Cerebellar cortex (tissue), 1 donor: ENCODE data around the gene VSIR.
A peak's percentile ranks its signal among the peaks of the same experiment; 100 is the strongest.

Experiments used
- DNase-seq: peaks from one replicate; pipeline ENCODE4 v3.0.0-alpha.2; 2015; ENCODE audit warnings: low spot score

The VSIR gene

GRCh38 chr10:71763352-71764127 is 9.8 kb downstream of the VSIR start:
- no peak for DNase-seq

DNA sequence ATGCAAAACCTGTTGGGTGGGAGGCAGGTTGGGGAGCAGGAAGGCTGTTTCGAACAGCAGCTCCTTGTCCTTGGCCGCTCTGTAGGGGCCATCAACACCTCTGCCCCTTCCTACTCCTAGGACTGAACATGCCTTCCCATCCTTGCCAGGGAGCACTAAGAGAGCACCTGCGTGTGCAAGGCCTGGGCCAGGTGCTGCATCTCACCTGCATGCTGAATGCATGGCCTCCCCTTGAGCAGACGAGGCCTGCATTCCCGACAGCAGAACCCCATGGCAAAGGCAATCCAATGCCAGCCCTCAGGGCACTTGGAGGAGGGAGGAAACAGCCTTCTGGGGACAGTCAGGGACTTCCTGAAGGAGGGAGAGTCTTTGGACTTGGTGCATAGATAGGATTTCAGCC is 11.0 kb downstream of the VSIR start:
- no peak for DNase-seq

DNA sequence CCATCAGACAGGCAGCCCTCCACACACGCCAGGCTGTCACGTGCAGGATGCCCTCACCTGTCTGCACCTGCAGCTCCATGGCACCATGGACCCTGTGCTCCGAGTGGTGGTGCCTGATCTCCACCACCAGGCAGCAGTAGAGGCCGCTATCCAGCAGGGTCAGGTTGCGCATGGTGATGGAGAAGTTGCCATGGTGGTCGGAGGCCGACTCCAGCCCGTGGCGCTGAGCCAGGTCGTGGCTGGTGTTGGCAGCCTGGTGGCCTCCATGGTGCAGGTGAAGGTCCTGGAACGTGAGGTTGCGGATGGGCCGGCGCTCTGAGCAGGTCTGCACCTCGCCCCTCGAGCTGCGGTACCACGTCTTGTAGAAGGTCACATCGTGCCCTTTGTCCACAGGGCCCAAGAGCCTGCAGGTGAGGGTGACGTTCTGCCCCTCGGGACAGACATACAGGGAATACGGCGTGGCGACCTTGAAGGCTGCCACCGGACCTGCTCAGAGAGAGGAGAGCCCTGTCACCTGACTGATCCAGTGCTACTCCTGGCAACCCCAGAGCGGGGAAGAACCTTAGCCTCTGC is 11.7 kb downstream of the VSIR start:
- DNase-seq = no peak

DNA sequence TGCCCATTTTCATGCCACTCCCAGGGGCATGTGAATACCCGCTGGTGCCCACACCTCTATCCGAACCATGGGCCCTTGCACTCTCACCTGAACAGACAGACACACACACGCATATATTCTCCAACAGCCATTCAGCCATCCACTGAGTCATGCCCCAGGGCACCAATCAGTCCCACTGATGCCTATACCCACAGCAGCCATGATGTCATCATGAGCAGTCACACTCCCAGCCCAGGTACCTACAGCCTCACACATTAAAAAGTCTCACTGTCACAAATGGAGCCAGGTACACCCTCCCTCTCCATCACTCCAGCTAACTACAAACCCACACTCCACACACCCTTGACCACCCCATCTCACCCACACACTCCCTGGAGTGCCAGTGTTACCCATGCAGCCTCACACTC is 12.2 kb downstream of the VSIR start:
- no peak for DNase-seq

DNA sequence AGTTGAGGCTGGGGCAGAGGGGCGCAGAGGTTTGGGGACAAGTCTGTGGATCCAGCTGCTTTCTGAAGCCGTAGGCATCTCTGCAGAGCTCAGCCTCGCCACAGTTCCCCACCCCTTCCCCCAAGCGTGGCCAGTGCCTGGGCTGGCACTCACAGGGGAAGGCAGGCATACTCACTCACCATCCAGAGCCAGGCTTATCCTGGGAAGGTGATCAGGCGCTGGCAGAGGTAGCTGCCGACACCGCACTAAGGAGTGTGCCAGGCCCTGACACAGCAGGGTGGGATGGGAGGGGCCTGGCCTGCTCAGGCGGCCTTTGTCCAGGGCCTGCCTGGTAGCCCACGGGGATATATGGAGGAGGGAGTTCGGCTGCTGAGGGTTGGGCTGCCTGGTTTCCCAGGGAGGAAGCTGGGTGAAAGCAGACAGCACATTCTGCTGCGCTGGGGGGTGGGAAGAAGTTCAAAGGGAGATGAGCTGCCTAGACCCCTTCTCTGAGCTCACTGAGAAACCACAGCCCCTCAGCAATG is 15.9 kb downstream of the VSIR start:
- DNase-seq = peak; percentile 70

GRCh38 chr10:71756311-71757191 is 16.8 kb downstream of the VSIR start:
- DNase-seq = peak; percentile 31

GRCh38 chr10:71755179-71755879 is 18.0 kb downstream of the VSIR start:
- no peak for DNase-seq

DNA sequence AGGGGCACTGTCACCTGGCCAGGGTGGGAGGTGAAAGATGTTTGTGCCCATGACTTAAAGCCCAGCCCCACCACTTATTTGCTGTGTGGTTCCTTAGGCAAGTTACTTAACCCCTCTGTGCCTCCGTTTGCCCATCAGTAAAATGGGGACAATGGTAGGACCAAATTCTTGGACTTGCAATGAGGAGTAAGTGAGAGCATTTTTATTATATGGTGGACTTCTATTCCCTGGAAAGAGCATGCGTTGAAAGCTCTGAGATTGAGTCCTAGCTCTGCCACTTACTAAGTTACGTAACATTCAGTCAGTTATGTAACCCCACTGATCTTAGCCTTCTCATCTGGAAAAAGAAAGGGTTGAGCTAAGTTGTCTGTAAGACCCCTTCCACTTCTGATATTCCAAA is 18.8 kb downstream of the VSIR start:
- no peak for DNase-seq

GRCh38 chr10:71753960-71754505 is 19.3 kb downstream of the VSIR start:
- DNase-seq = no peak

DNA sequence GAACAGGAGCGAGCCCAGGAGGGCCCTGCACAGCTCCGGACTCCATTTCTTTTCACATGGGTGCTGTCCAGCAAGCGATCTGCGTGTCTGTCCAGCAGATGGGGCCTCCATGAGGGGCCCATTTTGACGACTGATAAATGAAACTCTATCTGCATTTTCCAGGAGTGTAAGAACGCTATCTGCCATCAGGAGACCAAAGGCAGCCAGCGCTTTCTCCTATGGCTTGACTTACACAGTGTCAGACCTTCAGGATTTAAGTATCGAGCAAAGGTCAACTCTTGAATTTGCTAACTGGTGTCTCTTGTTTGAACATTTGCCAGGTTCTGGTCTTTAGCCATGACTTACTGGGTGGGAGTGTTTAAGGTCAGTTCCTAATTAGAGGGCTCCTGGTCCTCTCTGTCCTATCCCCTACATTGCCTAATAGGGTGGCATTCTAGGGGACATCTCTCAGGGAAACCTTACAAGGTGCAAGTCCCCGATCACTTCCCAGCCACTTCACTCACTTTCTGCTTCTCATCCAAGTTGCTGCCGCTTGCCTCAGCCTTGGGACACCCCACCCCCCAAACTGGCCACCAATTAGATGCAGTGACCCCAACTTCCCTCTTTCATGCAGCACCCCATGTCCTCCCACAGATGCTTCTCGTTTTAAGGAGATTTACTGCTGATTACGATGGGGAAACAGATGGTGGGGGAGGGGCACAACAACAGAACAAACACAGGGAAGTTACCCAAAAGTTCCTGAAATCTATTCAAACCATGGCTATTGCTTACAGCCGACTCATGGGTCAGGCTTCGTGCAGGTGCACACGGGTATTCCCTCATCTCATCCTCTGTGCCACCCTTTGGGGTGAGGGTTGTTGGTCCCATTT is 20.0 kb downstream of the VSIR start:
- DNase-seq = no peak

DNA sequence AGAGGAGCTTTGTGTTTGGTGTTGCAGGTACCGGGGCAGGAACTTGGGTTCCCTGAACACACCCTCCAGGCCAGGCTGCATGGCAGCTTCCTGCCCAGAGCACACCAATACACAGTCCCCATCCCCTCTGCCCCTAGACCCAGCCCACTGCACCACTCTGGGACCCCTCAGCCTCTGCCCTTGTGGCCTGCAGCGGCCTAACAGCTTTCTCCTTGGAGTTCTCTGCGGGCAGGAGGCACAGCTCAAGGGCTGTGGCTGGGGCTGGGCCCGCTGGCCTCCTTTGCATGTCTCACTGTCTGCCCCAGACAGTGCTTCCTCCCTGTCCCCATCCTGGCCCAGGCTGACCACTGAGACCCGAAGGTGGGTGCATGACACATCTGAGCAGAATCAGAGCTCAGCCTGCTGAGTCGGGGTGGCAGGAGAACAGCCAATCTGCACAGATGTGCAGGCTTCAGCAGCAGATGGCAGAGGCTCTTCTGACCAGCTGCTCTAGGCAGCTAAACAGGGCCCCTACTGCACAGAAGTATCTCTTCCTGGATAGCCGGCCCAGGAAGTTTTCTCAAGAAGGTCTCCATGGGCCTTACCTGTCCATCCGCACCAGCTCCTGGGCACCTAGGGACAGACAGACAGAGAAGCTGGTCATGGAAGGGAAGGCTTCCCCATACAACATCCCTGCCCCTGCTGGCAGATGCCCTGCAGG is 20.8 kb downstream of the VSIR start:
- DNase-seq = no peak

DNA sequence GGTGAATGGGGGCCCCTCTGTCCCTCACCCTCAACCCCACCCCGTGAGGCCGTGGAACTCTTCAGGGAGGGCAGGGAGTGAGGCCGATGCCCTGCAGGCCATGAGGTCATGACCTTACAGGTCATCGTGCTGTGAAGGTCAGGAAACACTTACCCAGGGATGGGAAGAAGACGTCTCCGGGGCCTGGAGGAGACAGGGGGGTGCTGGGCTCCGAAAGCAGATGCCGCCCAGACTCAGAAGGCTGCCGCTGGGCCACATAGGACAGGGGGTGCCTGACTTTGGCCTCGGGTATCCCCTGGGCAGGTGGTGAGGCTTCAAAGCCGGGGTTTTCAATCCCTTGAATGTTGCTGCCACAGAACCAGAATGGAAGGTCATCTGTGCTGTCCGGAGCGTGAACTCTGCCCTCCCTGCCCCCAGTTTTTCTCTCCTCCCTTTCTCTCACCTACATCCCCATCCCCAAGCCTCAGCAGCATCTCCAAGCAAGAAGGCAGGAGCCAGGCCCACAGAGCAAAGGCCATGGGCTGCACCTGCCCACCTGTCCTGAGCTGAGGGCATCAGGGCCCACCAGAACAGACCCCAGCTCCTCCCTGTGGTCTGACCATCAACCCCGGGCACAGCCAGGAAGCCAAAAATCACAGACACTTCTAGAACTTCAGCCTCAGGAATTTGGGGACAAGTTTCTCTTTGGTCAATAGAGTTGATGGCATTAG is 21.6 kb downstream of the VSIR start:
- no peak for DNase-seq

DNA sequence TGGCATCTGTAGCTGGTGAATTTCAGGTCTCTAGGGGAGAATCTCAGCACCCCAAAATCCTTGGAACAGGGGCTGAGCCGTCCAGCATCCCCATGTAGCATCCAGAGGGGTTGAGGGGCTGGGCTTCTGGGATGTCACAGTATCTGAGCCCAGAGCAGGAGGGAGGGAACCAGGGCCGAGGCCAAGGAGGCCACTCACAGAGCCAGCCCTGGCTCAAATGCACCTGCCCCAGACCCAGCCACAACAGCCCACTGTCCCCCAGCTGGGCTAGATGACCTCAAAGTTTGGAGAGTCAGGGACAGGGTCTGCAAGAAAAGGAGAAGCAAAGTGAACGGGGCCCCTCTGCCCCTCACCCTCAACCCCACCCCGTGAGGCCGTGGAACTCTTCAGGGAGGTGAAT is 22.3 kb downstream of the VSIR start:
- no peak for DNase-seq

- DNase-seq = no peak
Observed at GRCh38 chr10:71750124-71750841, 23.0 kb downstream of the VSIR start.

- DNase-seq = no peak
Observed at GRCh38 chr10:71749396-71749795, 23.9 kb downstream of the VSIR start.

DNA sequence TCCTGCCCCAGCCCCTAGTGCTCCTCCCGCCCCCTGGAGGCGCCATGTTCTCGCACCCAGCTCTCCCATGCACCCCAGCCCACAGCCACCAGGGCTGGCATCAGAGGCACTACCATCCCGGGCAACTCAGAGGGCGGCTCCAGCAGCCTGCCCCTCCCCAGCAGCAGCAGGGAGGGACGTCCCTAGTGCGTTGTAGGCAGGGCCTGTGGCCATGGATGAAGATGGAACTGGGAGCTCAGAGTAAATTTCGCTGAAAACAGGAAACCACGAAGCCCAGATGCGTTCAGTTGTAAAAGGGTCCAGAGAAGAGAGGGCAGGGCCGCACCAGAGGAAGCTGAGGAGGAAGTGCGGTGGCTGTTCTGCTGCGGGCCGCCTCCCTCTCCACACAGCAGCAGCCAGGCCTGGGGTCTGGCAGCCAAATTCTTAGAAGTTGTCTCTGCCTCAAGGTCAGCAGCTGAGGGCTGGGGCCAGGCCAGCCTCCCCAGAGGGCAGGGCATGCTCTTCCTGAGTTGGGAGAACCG is 24.6 kb downstream of the VSIR start:
- no peak for DNase-seq

DNA sequence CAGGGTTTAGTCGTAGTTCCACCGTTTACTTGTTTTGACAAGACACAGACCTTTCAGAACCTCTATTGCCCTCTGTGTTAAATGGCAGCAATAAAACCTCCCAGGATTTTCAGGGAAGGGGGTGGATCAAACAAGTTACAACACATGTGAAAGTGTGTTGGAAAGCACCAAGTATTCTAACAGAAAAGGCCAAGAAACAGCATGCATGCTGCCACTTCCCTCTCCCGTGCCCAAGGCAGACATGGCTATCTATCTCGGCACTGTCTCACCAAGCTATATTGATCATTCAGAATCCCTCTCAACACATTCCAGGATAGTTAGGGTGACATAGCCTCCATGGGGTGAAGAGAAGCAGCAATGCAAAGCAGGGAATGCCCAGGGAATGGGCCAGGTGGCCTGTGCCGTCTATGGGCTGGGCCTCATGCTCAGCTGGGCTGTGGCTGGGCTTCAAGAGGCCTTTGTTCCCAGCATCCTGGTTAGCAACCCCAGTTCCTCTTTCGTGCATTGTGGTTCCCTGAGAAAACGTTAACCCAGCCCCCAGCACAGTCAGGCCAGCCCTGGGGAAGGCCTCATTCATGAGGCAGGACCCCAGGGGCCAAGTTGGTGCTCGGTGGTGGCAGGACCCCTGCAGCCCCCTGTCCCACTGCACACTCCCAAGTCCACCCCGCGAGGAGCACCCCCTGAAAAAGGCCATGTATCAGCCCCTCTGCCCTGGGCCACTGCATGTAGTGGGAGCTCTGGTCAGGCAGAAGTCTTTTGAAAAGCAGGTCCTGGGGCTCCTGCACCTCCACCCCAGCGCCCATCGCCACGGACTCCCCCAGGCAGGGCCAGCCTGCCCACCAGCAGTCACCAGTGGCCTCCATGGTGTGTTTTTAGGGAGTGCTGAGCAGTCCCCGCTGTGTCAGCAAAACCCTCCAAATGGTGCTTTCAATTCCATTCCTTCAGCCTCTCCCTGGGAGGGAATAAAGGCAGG is 25.5 kb downstream of the VSIR start:
- DNase-seq = no peak
